SK-N-SH treated with all-trans-retinoic acid at 6 μM for 48 hours (cell line): ENCODE data around the gene YPEL2.

Experiments used
- ARNTL ChIP-seq: fragments of 450-650 bp; formaldehyde crosslinking; IDR thresholded peaks from 2 replicates; pipeline ENCODE4 v1.5.0; 2020; ENCODE audit warnings: low read depth, mild to moderate bottlenecking, moderate library complexity, borderline replicate concordance
- BACH2 ChIP-seq: fragments of 250-450 bp; sonication (Bioruptor Pico); IDR thresholded peaks from 2 replicates; pipeline ENCODE4 v1.9.0; 2021; ENCODE audit warnings: mild to moderate bottlenecking, borderline replicate concordance
- GLIS3 ChIP-seq: fragments of 250-450 bp; sonication (Bioruptor Pico); IDR thresholded peaks from 2 replicates; pipeline ENCODE4 v1.5.0; 2020; ENCODE audit warnings: mild to moderate bottlenecking, moderate library complexity
- ISL1 ChIP-seq: fragments of 250-450 bp; sonication (Bioruptor Pico); IDR thresholded peaks from 2 replicates; pipeline ENCODE4 v2.1.2; 2022; ENCODE audit warnings: mild to moderate bottlenecking, moderate library complexity
- RARB ChIP-seq: fragments of 250-450 bp; sonication (Bioruptor Pico); IDR thresholded peaks from 2 replicates; pipeline ENCODE4 v1.8.0; 2021; ENCODE audit warnings: mild to moderate bottlenecking, moderate library complexity
- TF ChIP-seq, protein P1 (sequence below): fragments of 250-450 bp; sonication (Bioruptor Pico); IDR thresholded peaks from 2 replicates; pipeline ENCODE4 v1.5.1; 2021; ENCODE audit warnings: mild to moderate bottlenecking, moderate library complexity
- TF ChIP-seq, protein P2 (sequence below): fragments of 250-450 bp; sonication (Bioruptor Pico); IDR thresholded peaks from 2 replicates; pipeline ENCODE4 v1.5.0; 2020; ENCODE audit warnings: mild to moderate bottlenecking, moderate library complexity
- TF ChIP-seq, protein P3 (sequence below): fragments of 250-450 bp; sonication (Bioruptor Pico); IDR thresholded peaks from 2 replicates; pipeline ENCODE4 v1.8.0; 2021; ENCODE audit warnings: low read depth, mild to moderate bottlenecking, moderate library complexity, borderline replicate concordance

DNA sequence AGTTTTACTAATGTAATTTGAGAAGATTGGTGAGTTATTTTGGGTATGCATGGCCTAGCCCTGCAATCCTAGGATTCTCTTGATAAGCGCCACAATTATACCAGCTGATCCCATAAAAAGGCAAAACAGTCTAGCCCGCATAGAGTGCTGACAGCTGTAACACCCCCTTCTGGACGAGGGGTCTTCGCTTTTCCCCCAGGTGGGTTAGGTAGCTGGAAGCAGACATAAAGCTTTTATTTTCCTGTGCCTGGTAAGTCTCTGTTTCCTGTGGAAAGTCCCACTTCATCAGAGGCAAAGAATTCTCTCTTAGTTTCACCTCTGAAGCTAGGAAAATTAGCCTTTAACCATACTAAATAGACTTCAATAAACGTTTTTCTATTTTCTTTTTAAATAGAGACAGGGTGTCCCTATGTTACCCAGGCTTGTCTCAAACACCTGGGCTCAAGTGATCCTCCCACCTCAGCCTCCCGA, 108.3 kb downstream of the YPEL2 start:
- TF ChIP-seq ARNTL (CRISPR knock-in tag) (no peak), ISL1 (CRISPR knock-in tag) (no peak), BACH2 (CRISPR knock-in tag) (no peak), RARB (no peak), GLIS3 (CRISPR knock-in tag) (no peak)
- TF ChIP-seq, protein P1, sequence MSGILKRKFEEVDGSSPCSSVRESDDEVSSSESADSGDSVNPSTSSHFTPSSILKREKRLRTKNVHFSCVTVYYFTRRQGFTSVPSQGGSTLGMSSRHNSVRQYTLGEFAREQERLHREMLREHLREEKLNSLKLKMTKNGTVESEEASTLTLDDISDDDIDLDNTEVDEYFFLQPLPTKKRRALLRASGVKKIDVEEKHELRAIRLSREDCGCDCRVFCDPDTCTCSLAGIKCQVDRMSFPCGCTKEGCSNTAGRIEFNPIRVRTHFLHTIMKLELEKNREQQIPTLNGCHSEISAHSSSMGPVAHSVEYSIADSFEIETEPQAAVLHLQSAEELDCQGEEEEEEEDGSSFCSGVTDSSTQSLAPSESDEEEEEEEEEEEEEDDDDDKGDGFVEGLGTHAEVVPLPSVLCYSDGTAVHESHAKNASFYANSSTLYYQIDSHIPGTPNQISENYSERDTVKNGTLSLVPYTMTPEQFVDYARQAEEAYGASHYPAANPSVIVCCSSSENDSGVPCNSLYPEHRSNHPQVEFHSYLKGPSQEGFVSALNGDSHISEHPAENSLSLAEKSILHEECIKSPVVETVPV: no peak
- TF ChIP-seq, protein P2, sequence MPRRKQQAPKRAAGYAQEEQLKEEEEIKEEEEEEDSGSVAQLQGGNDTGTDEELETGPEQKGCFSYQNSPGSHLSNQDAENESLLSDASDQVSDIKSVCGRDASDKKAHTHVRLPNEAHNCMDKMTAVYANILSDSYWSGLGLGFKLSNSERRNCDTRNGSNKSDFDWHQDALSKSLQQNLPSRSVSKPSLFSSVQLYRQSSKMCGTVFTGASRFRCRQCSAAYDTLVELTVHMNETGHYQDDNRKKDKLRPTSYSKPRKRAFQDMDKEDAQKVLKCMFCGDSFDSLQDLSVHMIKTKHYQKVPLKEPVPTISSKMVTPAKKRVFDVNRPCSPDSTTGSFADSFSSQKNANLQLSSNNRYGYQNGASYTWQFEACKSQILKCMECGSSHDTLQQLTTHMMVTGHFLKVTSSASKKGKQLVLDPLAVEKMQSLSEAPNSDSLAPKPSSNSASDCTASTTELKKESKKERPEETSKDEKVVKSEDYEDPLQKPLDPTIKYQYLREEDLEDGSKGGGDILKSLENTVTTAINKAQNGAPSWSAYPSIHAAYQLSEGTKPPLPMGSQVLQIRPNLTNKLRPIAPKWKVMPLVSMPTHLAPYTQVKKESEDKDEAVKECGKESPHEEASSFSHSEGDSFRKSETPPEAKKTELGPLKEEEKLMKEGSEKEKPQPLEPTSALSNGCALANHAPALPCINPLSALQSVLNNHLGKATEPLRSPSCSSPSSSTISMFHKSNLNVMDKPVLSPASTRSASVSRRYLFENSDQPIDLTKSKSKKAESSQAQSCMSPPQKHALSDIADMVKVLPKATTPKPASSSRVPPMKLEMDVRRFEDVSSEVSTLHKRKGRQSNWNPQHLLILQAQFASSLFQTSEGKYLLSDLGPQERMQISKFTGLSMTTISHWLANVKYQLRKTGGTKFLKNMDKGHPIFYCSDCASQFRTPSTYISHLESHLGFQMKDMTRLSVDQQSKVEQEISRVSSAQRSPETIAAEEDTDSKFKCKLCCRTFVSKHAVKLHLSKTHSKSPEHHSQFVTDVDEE (CRISPR knock-in tag): no peak
- TF ChIP-seq, protein P3, sequence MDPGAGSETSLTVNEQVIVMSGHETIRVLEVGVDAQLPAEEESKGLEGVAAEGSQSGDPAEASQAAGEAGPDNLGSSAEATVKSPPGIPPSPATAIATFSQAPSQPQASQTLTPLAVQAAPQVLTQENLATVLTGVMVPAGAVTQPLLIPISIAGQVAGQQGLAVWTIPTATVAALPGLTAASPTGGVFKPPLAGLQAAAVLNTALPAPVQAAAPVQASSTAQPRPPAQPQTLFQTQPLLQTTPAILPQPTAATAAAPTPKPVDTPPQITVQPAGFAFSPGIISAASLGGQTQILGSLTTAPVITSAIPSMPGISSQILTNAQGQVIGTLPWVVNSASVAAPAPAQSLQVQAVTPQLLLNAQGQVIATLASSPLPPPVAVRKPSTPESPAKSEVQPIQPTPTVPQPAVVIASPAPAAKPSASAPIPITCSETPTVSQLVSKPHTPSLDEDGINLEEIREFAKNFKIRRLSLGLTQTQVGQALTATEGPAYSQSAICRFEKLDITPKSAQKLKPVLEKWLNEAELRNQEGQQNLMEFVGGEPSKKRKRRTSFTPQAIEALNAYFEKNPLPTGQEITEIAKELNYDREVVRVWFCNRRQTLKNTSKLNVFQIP (CRISPR knock-in tag): no peak
